Measurements from ENCODE around the gene NANOS1.

The NANOS1 gene

DNA sequence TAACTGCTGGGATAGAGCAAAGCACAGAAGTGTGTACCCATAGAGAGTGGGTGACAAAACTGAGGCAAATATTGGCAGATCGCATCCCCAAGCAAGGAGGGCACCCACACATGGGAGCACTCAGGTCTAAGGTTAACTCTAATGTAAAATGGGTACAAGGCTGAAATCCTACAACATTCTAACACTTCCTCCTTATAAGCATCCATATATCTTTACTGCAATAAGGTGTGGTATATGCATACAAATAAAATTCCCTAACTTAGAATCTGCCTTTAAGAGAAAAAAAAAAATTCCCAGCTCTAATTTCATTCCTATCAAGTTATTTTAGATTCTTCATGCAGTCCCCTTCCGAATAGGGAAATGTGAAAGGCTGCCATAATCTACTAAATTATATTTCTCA, 32.4 kb downstream of the NANOS1 start:
- no peak for DNase-seq

DNA sequence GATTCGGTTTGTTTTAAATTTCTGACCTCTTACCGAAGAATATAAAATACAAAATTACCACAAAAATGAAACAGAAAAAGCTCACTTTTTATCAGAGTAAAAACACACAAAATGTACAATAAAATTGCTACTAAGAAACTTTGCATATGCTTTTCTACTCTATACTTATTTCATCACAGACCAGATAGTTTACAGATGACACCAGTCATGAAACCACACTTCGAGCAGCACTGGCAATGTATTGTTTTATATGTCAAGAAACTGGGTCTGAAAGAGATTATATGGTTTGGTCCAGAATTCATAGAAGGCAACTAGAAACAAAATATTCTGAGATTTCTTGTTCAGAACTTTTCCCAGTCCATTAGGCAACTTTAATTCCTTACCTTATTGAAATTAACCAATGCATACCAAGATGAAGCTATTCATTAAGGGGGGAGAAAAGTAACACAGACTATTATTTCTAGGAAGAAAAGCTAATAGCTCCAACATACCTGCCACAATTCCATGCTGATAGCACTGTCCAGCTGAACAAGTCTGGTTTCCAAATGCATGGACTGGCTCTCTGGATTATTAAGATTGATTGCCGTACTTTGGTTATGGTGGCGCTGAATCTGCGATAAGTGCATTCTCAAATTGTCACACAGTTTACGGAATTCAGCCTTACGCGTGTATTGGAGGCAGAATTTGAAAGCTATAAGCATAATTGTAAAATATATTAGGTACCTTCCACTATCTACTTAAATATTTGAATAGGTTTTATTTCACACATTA, 41.1 kb downstream of the NANOS1 start:
- no peak for DNase-seq

DNA sequence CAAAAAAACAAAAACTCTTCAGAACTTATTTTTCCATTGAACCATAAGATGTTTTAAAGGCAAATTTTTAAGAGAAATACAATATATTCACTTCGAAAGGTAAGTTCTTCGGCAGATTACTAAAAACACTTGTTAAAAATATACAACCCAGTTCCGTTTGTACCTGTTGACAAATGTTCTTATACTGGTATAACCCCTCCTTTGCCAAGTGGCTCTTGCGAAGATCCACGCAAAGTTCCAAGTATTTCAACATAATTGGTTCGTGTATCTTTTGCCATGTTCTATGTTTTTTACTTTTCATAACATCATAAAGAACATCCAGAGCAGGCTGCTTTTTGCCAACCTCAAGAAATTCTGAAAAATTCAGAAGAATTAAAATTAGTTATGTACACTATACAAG, 44.1 kb downstream of the NANOS1 start:
- DNase-seq = no peak

DNA sequence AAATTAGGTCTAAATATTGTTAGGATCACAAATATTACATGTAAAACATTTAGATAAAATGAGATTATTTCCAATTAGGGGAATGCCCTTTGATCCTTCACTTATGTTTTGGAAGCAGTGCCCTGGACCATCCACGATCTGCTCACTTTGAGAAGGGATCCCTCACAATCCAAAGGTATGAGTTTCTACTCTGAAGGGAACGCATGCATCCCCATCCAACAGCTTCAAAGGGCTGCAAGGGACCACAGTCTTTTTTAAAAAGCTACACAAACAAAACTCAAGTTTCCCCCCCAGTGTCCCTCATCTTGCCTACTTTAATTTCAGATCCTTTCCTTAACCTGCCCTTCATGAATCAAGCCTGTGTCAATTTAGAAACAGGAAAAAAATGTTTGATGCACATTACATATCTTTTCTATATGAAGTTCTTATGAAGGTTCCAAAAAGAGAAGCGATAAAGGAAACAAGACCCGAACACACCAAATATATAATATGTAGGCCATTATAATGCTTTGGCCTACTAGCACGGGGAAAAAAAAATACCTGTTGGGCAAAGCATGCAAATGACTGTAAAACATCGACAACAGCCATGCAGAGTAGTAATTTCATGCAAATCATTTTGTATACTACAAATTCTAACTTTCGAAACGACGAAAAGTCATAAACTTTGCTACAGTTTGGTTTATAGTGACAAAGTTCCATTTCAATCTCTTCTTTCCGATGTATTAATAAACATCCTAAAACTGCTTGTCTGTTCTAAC, 49.1 kb downstream of the NANOS1 start:
- DNase-seq = no peak

DNA sequence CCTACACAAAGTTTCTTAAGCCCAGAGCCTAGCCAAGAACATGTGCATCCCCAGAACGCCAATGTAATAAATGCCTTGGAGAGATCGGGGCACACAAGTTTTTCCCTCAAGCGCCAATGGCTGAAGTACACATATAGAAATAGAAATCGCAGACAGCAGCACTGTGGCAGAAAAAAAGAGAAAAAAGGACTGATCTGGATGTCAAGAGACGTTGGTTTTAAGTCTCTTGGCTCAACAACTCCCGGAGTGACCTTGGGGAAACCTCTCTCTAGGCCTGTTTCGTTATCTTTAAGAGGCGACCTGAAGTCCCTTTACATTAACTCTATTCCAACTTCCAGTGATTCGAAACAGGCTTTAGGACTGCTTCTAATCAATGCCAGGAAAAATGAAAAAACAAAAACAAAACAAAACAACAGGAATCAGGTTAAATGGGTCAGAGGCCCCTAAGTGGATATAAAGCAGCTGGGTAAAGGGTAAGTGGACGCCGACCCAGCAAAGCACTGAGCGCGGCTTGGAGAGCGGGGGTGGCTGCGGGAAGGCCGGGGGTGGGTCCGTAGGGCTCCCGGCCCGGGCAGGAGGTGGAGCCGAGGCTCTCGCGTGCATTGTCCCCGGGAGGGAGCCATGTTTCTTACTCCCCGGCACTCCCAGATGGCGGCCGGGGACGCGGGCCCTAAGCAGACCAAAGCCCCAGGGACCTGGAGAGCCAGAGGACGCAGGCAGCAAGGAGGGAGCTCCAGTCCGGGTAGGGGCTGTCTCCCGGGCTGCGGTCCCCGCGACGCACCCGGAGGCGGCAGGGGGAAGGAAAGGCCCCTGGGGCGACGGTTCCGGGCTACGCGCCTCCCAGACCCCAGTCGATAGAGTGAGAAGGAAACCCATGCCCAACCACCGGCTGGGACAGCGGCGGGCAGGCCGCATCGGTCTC, 50.3 kb downstream of the NANOS1 start:
- DNase-seq = peak; percentile 69

DNA sequence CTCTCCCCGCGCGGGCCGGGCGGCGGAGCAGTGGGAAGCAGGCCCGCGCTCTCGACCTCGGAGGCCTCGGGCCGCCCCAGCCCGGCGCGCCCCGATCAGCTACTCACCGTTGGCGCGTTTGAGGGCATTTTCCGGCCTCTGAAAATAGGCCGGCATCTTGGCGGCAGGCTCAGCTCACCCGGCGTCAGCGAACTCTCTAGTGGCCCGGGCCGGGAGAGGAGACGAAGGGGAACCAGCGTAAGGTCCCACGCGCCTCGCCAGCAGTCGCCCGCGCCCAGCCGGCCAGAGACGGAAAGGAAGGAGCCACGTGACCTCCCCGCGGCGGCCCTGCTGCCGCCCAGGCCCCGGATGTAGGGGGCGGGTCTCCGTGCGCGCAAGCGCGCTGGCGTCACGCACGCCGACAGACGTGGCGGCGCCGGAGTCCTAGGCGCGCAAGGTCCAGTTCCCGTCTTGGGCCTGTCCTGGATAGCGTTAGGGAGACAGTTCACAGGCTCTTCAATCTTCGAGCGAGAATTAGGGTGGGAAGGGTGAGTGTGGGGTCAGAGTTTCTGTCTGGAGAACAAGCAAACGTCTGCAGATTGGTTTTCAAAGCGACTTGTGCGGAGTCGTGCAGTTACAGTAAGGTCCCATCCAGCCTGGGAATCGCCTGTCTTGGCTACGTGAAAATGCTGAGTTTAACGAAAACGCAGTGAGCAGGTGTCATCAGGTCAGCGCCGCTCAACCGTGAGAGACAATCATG, 51.2 kb downstream of the NANOS1 start, which contains the start of gene EIF3A:
Gene EIF3A (minus strand): TSS at position 297 of the 739 bp plus-strand sequence. CDS start 141 bp downstream, at position 156.
- DNase-seq = peak; percentile 92
